Muscle of back (tissue), 11 donors: ENCODE data around the gene RNPS1. TPM values are rescaled to one million over a fixed set of nuclear protein-coding genes. Genes with fewer than 3 reads are reported as not detected.
"Not testable (repeated sequence)": the region's sequence is repeated elsewhere in the genome, so short reads cannot be mapped to it uniquely, and the experiment has no call there.

Experiments used
- DNase-seq, 3 donors: peaks; one replicate each; pipeline versions ENCODE4 v3.0.0 to v3.0.0-alpha.2; 2013
- polyA plus RNA-seq, 10 donors: library from polyadenylated mRNA; unstranded; fragments of 120-200 nt; gene quantifications; one replicate each; pipeline ENCODE4 v1.2.1, GENCODE V29; 2013; ENCODE audit not compliant: insufficient read length in 10 of 10

RNPS1 gene
- polyA plus RNA-seq, 10 donors: 136 to 186 (median 165) TPM

GRCh38 chr16:2266887-2267286 lies 1.0 kb downstream of the RNPS1 start:
- DNase-seq: not testable (repeated sequence)

DNA sequence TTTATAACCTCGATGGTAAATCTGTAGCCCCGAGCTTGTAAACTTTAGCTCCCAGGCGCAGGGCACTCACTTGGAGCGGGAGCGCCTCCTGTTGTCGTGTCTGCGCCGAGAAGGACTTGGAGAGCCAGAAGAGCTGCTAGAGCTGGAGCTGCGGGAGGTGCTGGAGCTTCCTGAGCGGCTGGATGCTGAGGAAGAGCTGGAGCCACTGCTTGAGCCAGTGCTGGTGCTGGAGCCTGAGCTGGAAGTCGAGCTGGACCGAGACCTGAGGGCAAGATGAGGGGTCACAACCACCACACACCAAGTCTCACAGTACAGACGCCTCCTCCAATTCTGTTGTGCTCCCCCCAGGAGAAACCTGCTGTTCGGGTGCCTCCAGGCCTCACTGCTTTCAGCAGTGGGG lies 4.9 kb downstream of the RNPS1 start:
- DNase-seq: not testable (repeated sequence)

GRCh38 chr16:2260250-2260649 lies 7.7 kb downstream of the RNPS1 start:
- no peak for DNase-seq

DNA sequence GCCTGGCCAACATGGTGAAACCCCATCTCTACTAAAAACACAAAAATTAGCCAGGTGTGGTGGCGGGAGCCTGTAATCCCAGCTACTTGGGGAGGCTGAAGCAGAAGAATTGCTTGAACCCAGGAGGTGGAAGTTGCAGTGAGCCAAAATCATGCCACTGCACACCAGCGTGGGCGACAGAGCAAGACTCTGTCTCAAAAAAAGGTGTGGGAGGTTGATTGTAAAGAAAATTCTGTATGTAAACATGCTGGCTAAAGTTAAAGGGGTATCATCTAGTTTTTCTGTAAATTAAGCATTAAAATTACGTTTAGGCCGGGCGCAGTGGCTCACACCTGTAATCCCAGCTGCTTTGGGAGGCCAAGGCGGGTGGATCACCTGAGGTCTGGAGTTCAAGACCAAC lies 9.4 kb downstream of the RNPS1 start:
- not testable (repeated sequence) for DNase-seq

DNA sequence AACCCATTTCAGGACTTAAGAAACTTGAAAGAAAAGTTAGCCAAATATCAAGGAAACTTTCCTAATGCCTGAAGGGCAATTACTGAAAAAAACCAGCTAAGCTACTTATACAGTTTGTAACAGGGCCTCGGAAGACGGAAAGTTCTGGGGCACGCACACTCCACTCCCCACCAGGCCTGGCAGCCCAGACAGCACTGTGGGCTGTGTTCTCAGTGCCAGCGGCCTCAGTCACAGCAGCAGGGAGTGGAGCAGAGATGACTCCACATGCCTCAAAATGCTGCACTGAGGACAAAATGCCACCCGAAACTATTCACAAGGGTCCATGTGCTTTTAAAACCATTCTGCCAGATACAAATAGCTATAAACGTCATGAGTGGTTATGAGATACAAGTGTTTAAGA lies 10.2 kb downstream of the RNPS1 start:
- DNase-seq: no peak

GRCh38 chr16:2256531-2257140 lies 11.3 kb downstream of the RNPS1 start:
- no peak for DNase-seq

DNA sequence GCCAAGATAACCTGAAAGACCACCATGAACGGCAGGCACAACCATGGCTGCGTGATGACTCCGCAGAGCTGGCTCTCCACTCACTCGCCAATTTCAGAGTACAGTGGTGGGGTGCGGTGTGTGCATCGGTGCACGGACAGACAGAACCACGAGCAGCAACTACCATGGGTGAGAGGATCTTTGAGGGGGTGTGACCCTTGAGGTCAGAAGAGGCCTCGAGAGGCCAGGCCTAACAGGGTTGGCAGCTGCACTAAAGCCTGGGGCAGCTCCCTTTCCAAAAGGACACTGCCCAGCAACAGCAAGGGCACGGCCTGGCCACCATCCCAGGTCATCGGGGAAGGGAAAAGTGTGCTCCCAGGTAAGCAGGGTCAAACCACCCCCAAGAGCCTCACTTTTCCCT lies 14.6 kb downstream of the RNPS1 start:
- no peak for DNase-seq

GRCh38 chr16:2252806-2253148 lies 15.1 kb downstream of the RNPS1 start:
- DNase-seq: no peak

DNA sequence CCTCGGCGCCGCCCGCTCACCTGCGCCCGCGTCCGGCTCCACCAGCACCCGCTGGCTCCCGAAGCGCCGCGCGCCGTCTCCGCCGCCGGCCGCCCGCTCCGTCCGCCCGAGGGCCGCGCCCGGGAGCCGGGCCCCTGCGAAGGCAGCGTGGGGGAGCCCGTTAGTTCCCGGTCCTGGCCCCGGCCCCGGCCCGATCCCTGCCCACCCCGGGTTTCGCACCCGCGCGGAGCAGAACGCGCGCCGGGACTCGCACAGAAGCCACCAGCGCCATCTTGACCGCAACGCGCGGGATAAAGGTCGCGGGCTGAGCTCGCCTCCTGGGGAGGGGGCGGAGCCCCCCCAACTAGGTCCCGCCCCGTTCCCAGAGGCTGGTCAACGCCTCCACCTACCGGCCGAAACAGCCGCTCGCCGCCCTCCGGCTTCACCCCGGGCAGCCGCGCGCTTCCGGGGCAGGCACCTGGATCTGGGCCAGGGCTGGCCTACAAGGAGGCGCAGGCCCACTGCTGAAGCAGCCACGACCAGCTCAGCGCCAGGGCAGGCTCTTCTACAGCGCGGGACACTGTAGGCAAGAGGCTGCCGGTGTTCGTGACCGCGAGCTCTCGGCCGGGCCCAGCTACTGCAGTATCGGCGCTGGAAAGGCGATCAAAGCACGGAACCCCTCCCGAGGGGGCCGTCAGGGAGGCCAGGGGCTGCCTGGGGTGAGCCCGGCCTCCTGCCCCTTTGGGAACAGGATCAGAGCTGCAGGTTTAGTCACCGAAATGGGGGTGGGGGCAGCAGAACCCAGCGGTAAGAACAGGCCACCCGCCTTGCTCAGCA lies 16.4 kb downstream of the RNPS1 start, which contains the start of gene ECI1:
TSS of gene ECI1 (minus strand) at position 292 of the 816 bp plus-strand sequence. CDS start at position 271, 21 bp downstream.
- peak; percentile 91 to 97 (median 94) for DNase-seq

- DNase-seq: no peak
Observed at GRCh38 chr16:2250652-2251295, 17.2 kb downstream of the RNPS1 start.

GRCh38 chr16:2246301-2246885 lies 21.5 kb downstream of the RNPS1 start:
- no peak for DNase-seq

GRCh38 chr16:2244926-2245795 lies 22.8 kb downstream of the RNPS1 start:
- no peak for DNase-seq

DNA sequence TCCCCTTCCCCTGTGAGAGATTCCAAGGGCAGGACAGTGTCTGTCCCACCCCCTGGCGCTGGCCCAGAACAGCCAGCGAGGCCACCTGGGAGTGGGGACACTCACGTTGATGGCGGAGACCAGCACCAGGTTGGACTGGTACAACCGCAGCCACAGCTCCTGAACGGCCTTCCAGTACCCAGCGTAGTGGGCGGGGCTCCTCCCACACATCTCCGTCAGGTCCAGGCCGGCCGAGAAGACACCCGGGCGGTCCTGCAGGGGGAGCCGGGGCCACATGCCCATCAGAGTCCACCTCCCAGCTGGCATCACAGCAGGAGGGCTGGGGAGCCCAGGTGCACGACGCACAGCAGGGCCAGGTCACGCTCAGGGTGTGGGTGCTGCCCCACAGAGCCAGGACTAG lies 23.6 kb downstream of the RNPS1 start:
- DNase-seq: no peak

GRCh38 chr16:2243781-2244180 lies 24.1 kb downstream of the RNPS1 start:
- no peak for DNase-seq

DNA sequence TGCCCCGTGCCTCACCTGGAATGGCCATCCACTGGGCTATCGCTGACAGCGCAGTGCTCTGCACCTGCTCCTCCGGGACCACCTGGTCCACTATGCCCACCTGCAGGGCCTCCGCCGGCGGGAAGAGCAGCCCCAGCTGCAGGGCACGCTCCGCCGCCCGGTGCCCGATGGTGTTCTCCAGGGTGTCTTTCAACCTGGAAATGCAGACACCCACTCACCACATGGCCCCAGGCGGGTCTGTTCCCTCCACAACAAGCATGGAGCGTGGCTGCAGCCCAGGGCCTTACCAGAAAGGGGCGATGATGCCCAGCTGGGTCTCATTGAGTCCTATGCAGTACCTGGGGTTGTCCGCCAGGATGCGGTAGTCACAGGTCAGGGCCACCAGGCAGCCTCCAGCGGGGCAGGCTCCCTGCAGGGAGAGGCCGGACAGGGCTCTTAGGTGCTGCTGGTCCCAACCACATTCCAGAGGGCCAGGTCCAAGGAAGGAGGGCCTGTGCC lies 24.8 kb downstream of the RNPS1 start:
- no peak for DNase-seq

DNA sequence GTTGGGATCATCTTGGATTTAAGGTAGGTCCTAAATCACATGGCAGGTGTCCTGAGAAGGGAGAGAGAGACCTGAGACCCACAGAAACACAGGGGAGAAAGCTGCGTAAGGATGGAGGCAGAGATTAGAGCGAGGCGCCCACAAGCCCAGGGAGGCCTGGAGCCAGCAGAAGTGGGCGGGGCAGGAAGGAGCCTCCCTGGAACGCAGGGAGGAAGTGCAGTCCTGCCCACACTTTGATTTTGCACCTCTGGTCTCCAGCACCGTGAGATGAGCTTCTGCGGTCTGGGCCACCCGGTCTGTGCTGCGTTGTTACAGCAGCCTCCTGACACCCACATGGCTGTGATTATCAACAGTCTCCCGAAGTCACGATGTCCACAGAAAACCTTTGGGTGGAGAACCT lies 25.3 kb downstream of the RNPS1 start:
- DNase-seq: no peak

GRCh38 chr16:2240331-2240730 lies 27.6 kb downstream of the RNPS1 start:
- DNase-seq: not testable (repeated sequence)

DNA sequence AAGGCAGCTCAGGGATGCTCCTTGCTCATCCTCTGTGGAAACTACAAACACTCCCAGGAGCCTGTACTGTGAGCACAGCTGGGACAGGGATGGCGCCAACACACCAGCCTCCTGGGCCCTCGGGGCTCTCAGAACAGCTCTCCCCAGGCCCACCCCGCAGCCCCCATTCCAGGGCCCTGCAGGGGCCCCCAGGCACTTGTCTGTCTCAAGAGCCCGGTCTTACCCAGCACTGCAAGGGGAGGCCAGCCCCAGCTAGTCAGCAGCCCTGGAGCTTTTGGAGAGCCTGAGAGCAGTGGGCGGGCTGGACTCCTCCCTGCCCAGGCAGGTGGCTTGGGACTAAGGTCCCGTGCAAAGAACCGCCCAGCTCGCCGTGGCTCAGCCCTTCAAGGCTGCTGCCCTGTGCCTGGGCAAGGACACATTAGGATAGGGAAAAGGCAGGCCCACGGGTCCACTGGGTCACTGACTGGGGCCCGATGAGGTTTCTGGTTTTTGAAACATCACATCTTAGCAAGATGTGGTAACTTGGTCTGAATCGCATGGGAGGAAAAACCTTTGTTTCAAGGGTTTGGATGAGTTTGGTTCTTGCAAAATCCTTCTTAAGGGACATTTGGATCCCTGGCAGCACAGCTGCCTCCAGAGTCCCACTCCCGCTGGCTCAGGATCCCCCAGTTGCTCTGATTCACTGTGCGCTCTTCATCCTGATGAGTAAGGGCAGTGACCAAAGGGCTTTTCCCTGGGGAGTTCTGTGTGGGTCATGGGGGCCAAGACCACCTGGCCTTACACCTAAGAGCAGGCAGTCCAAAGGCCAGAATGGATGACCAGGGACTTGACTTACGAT lies 28.9 kb downstream of the RNPS1 start:
- DNase-seq: no peak

GRCh38 chr16:2238150-2238837 lies 29.6 kb downstream of the RNPS1 start:
- DNase-seq: no peak
